Uterus (tissue), 2 donors: ENCODE data around the gene ISL2.

Source experiments
- POLR2A ChIP-seq, 2 donors: fragments of 450-650 bp; IDR thresholded peaks; one replicate each; pipeline ENCODE4 v1.6.1; 2016; ENCODE audit warnings: antibody characterized with exemption in 2 of 2, mild to moderate bottlenecking in 1 of 2, moderate library complexity in 1 of 2
- TF ChIP-seq, protein P1 (sequence below), 4 experiments: fragments of 200-600 bp in 2 of 4; fragments of 450-650 bp in 2 of 4; sonication (generic) in 2 of 4; IDR thresholded peaks; one replicate each; pipeline ENCODE4 v1.5.1; 2016 to 2019; ENCODE audit warnings: antibody characterized with exemption in 4 of 4, mild to moderate bottlenecking in 2 of 4, moderate library complexity in 1 of 4

DNA sequence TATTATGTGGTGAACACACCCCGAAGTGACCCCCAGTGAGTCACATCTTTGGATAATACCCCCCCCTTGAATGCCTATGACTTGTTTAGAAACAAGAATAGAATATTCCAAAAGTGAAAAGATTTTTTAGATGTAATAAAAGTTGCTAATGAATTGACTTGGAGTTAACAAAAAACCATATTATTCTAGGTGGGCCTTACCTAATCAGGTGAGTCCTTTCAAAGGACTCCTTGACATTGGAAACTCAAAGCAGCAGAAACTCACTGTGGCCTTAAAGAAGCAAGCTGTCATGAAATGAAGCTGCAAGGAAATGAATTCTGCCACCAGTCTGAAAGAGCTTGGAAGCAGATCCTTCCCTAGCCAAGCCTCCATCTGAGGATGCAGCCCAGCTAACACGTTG, 10.9 kb upstream of the ISL2 start:
- TF ChIP-seq, protein P1, sequence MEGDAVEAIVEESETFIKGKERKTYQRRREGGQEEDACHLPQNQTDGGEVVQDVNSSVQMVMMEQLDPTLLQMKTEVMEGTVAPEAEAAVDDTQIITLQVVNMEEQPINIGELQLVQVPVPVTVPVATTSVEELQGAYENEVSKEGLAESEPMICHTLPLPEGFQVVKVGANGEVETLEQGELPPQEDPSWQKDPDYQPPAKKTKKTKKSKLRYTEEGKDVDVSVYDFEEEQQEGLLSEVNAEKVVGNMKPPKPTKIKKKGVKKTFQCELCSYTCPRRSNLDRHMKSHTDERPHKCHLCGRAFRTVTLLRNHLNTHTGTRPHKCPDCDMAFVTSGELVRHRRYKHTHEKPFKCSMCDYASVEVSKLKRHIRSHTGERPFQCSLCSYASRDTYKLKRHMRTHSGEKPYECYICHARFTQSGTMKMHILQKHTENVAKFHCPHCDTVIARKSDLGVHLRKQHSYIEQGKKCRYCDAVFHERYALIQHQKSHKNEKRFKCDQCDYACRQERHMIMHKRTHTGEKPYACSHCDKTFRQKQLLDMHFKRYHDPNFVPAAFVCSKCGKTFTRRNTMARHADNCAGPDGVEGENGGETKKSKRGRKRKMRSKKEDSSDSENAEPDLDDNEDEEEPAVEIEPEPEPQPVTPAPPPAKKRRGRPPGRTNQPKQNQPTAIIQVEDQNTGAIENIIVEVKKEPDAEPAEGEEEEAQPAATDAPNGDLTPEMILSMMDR (IDR thresholded peaks at IDR 0.05): no peak
- TF ChIP-seq POLR2A (IDR thresholded peaks at IDR 0.05): no peak
